ENCODE results near the gene CDHR1.

Gene CDHR1

GRCh38 chr10:84244651-84245270 lies 50.4 kb downstream of the CDHR1 start, which contains the start of gene RGR:
RGR (plus strand) TSS chr10:84245053; CDS start chr10:84245091, 38 bp downstream.
- H3K27ac ChIP-seq, result no peak within 1 kb of the TSS
- no peak for TF ChIP-seq ZFX (IDR thresholded peaks at IDR 0.05; ENCODE audit: borderline replicate concordance)
- no peak for TF ChIP-seq CTCF (IDR thresholded peaks at IDR 0.05)

GRCh38 chr10:84247496-84247895 lies 53.2 kb downstream of the CDHR1 start:
- no peak for TF ChIP-seq ZFX (IDR thresholded peaks at IDR 0.05; ENCODE audit: borderline replicate concordance)
- TF ChIP-seq CTCF (IDR thresholded peaks at IDR 0.05), result no peak
- no peak overlapping the region for H3K27ac ChIP-seq

- H3K27ac ChIP-seq, result no peak overlapping the region
- TF ChIP-seq ZFX (IDR thresholded peaks at IDR 0.05; ENCODE audit: borderline replicate concordance), result no peak
- 0 out of 2 replicates have a peak, but pooled peaks have one; percentile 4 for TF ChIP-seq CTCF (IDR thresholded peaks at IDR 0.05)
These were observed 54.5 kb downstream of the CDHR1 start for GRCh38 chr10:84248794-84249193.

- no peak overlapping the region for H3K27ac ChIP-seq
- TF ChIP-seq ZFX (IDR thresholded peaks at IDR 0.05; ENCODE audit: borderline replicate concordance) (no peak), CTCF (IDR thresholded peaks at IDR 0.05) (no peak)
These were observed 60.5 kb downstream of the CDHR1 start for GRCh38 chr10:84254552-84255478.

- no peak overlapping the region for H3K27ac ChIP-seq
- no peak for TF ChIP-seq ZFX (IDR thresholded peaks at IDR 0.05; ENCODE audit: borderline replicate concordance)
- TF ChIP-seq CTCF (IDR thresholded peaks at IDR 0.05), result peak; percentile 66
These were observed 62.4 kb downstream of the CDHR1 start for GRCh38 chr10:84256510-84257342.

GRCh38 chr10:84257343-84258020 lies 63.1 kb downstream of the CDHR1 start:
- TF ChIP-seq ZFX (IDR thresholded peaks at IDR 0.05; ENCODE audit: borderline replicate concordance), result no peak
- TF ChIP-seq CTCF (IDR thresholded peaks at IDR 0.05), result peak; percentile 13; the same call in 1 of the 2 replicates
- H3K27ac ChIP-seq, result no peak overlapping the region
